Neuronal stem cell (in vitro differentiated cells): ENCODE data around the gene PRKAR2A.
"Not testable (repeated sequence)": the region's sequence is repeated elsewhere in the genome, so short reads cannot be mapped to it uniquely, and the experiment has no call there.

Experiments
- DNase-seq: peaks from one replicate; pipeline ENCODE4 v3.0.0-alpha.2; 2013; ENCODE audit warnings: low spot score
- H2AFZ ChIP-seq: one replicate; pipeline ENCODE4 v1.6.1; 2013; ENCODE audit warnings: mild to moderate bottlenecking, low read length, inconsistent platforms
- H2AK5ac ChIP-seq: 2 replicates; pipeline ENCODE4 v1.6.1; 2013; ENCODE audit warnings: low read depth, mild to moderate bottlenecking, inconsistent platforms, low read length, moderate library complexity, mixed read lengths
- H2BK120ac ChIP-seq: 2 replicates; pipeline ENCODE4 v1.6.1; 2013; ENCODE audit warnings: low read depth, mild to moderate bottlenecking, inconsistent platforms, low read length, moderate library complexity, mixed read lengths
- H2BK12ac ChIP-seq: one replicate; pipeline ENCODE4 v1.6.1; 2013; ENCODE audit warnings: low read length, inconsistent platforms
- H2BK15ac ChIP-seq: 2 replicates; pipeline ENCODE4 v1.6.1; 2013; ENCODE audit warnings: mild to moderate bottlenecking, low read length, inconsistent platforms, mixed read lengths
- H2BK5ac ChIP-seq: one replicate; pipeline ENCODE4 v1.6.1; 2013; ENCODE audit warnings: inconsistent platforms, mild to moderate bottlenecking, low read length, moderate library complexity
- H3K14ac ChIP-seq: one replicate; pipeline ENCODE4 v1.6.1; 2013; ENCODE audit warnings: low read length, inconsistent platforms
- H3K18ac ChIP-seq: 2 replicates; pipeline ENCODE4 v1.6.1; 2013; ENCODE audit warnings: low read length, inconsistent platforms
- H3K23ac ChIP-seq: 2 replicates; pipeline ENCODE4 v1.6.1; 2013; ENCODE audit warnings: low read depth, mild to moderate bottlenecking, mixed read lengths, low read length, inconsistent platforms; ENCODE audit not compliant: poor library complexity
- H3K27ac ChIP-seq: replicated peaks from 3 replicates; pipeline ENCODE4 v1.5.1; 2013; ENCODE audit warnings: low read length, inconsistent platforms
- H3K27me3 ChIP-seq, 3 experiments: 2 replicates each; pipeline ENCODE4 v1.6.1; 2013; ENCODE audit warnings: low read length in 3 of 3, mild to moderate bottlenecking in 2 of 3, inconsistent platforms in 1 of 3, low read depth in 1 of 3, mixed read lengths in 1 of 3, moderate library complexity in 1 of 3; ENCODE audit not compliant: control insufficient read depth in 3 of 3, insufficient read depth in 3 of 3
- H3K36me3 ChIP-seq, 2 donors: replicated peaks in 1 of 2; 2 replicates each; pipeline ENCODE4 v1.6.1; 2013; ENCODE audit warnings: low read length in 2 of 2; ENCODE audit not compliant: control insufficient read depth in 2 of 2, insufficient read depth in 2 of 2
- H3K4ac ChIP-seq: 2 replicates; pipeline ENCODE4 v1.6.1; 2013; ENCODE audit warnings: inconsistent platforms, mild to moderate bottlenecking, low read length, moderate library complexity
- H3K4me1 ChIP-seq, 2 donors: 1 replicate in 1 of 2; 2 replicates in 1 of 2; pipeline ENCODE4 v1.6.1; 2013; ENCODE audit warnings: low read length in 2 of 2, low read depth in 1 of 2; ENCODE audit not compliant: control insufficient read depth in 2 of 2, insufficient read depth in 1 of 2
- H3K4me2 ChIP-seq: one replicate; pipeline ENCODE4 v1.6.1; 2013; ENCODE audit warnings: mild to moderate bottlenecking, low read length, inconsistent platforms; ENCODE audit not compliant: insufficient read depth, poor library complexity, severe bottlenecking
- H3K4me3 ChIP-seq, 2 donors: 2 replicates each; pipeline ENCODE4 v1.5.1; 2013; ENCODE audit warnings: low read length in 2 of 2, mild to moderate bottlenecking in 2 of 2, inconsistent platforms in 1 of 2, moderate library complexity in 1 of 2
- H3K79me1 ChIP-seq: one replicate; pipeline ENCODE4 v1.6.1; 2013; ENCODE audit warnings: low read depth, mild to moderate bottlenecking, inconsistent platforms, low read length, moderate library complexity
- H3K9ac ChIP-seq: one replicate; pipeline ENCODE4 v1.6.1; 2013; ENCODE audit warnings: mild to moderate bottlenecking, low read depth, low read length, inconsistent platforms; ENCODE audit not compliant: poor library complexity
- H3K9me3 ChIP-seq, 2 donors: replicated peaks in 1 of 2; 2 replicates each; pipeline versions ENCODE3 to v1.6.1; 2013; ENCODE audit warnings: low read length in 2 of 2, mild to moderate bottlenecking in 2 of 2, inconsistent platforms in 1 of 2, low read depth in 1 of 2, mixed read lengths in 1 of 2, moderate library complexity in 1 of 2; ENCODE audit not compliant: control insufficient read depth in 2 of 2, insufficient read depth in 1 of 2
- H4K8ac ChIP-seq: one replicate; pipeline ENCODE4 v1.6.1; 2013; ENCODE audit warnings: low read depth, mild to moderate bottlenecking, inconsistent platforms, low read length, moderate library complexity
- H4K91ac ChIP-seq: one replicate; pipeline ENCODE4 v1.6.1; 2013; ENCODE audit warnings: low read length, low read depth, mild to moderate bottlenecking, inconsistent platforms; ENCODE audit not compliant: poor library complexity
- WGBS, 2 donors: extraction: QIAGEN DNeasy Blood & Tissue Kit; methylation state at CpG; one replicate each; pipeline ENCODE4 v1.1.7; 2013; ENCODE audit warnings: missing lambda C conversion rate in 2 of 2, mixed read lengths in 1 of 2; ENCODE audit not compliant: insufficient read length in 2 of 2, insufficient replicate concordance in 1 of 2; ENCODE audit errors: extremely low coverage in 2 of 2; 5-methylcytosine and 5-hydroxymethylcytosine counted together

Gene PRKAR2A

DNA sequence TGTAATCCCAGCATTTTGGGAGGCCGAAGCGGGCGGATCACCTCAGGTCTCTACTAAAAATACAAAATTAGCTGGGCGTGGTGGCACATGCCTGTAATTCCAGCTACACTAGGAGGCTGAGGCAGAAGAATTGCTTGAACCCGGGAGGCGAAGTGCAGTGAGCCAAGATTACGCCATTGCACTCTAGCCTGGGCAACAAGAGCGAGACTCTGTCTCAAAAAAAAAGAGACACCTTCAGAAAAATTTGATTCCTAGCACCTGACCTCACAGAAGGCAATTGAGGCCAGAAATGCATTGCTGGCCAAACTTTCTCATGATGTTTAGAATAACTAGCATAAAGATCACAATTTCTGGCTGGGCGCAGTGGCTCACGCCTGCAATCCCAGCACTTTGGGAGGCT is 106.4 kb downstream of the PRKAR2A start:
- not testable (repeated sequence) for H2BK120ac ChIP-seq, H3K27me3 ChIP-seq, H3K9ac ChIP-seq, H3K9me3 ChIP-seq, H3K4me3 ChIP-seq, H2AFZ ChIP-seq, H3K36me3 ChIP-seq, H3K27ac ChIP-seq, H3K4ac ChIP-seq, H3K4me2 ChIP-seq, H3K23ac ChIP-seq, H3K79me1 ChIP-seq, H3K4me1 ChIP-seq, H3K18ac ChIP-seq, H2AK5ac ChIP-seq, H2BK5ac ChIP-seq, H2BK12ac ChIP-seq, DNase-seq, H4K8ac ChIP-seq, H4K91ac ChIP-seq, H2BK15ac ChIP-seq, H3K14ac ChIP-seq
- whole genome bisulfite sequencing, 2 donors, result no CpG with 5 or more reads among the region's 10 CpGs

DNA sequence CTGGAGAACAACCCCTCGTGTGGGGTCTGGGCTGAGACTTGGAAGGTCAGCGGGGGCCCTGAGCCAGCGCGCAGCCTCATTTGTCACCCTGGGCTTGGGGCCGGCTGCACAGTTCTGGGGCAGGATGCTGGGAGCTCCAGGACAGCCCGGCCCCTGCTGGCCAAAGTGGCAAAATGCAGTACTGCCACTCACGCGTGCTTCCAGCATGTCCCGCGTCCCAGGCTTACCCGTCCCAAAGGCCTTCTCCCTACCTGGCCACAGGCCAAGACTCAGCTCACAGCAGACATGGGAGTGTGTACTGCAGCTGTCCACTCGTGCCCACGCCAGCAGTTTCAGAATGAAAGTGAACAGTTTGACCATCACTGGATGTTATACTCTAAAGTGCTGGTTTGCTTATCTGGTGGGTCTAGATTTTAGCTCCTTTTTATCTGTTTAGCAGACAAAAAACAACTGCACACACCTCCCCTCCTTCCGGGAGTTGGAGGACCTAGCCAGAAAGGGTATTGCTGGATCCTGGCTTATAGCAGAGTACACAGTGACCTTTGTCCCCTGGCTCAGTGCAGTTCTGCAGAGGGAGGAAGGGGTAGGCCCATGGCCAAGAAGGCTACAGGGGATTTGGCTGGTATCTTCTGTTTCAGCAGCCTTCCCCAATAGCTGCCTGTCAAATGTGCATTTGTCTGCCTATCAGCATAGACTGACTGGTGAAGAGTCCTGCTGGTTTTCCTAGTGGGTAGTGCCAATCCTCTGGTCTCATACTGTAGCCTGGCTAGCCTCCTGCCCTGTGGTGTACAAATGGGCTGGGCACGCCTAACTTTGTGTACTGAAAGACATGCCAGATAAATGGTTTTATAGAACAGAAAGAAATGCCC is 107.5 kb downstream of the PRKAR2A start:
- peaks cover 0 to under 1% of the 10 kb centered on the region in 2 donors for H3K36me3 ChIP-seq
- H3K27me3 ChIP-seq, result no peaks in the 10 kb centered on the region
- H4K91ac ChIP-seq, result no peak overlapping the region
- DNase-seq, result peak; percentile 47
- H3K4me2 ChIP-seq, result no peak overlapping the region
- peak overlapping the region; percentile 67 for H3K14ac ChIP-seq
- no peak overlapping the region for H2BK120ac ChIP-seq
- no peak overlapping the region for H3K4ac ChIP-seq
- H2AFZ ChIP-seq, result peak overlapping the region; percentile 90
- H3K9ac ChIP-seq, result no peak overlapping the region
- no peak overlapping the region for H2BK5ac ChIP-seq
- no peaks in the 10 kb centered on the region for H3K79me1 ChIP-seq
- peak overlapping the region; percentile 35 for H2BK12ac ChIP-seq
- H4K8ac ChIP-seq, result no peak overlapping the region
- peak overlapping the region; percentile 1 for H2BK15ac ChIP-seq
- peak overlapping the region; percentile 33 for H2AK5ac ChIP-seq
- H3K27ac ChIP-seq, result no peak overlapping the region
- no peaks in the 10 kb centered on the region for H3K9me3 ChIP-seq
- H3K18ac ChIP-seq, result peak overlapping the region; percentile 90
- H3K4me3 ChIP-seq, result no peak overlapping the region
- H3K4me1 ChIP-seq, result peaks cover 7 to 10% of the 10 kb centered on the region in 2 donors
- WGBS, 2 donors, result no CpG with 5 or more reads among the region's 15 CpGs
- H3K23ac ChIP-seq, result peak overlapping the region; percentile 68

DNA sequence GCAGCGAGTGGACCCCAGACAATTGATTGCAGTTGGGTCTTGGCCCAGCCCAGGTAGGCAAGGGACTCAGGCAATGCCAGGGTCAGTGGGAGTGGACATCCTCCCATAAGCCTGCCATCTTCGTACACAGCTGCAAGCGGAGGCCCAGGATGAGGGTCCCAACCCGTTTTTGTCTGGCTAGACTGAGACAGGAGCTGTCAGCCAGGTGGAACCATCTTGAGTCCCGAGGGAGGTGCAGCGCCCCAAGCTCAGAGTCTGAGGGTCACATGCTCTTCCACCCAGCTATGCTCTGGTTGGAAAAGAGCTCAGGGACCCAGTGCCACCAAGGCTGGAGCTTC is 108.1 kb downstream of the PRKAR2A start:
- peak overlapping the region; percentile 33 for H2AK5ac ChIP-seq
- H3K4me3 ChIP-seq, result no peak overlapping the region
- no peak overlapping the region for H3K4me2 ChIP-seq
- DNase-seq, result no peak
- peak overlapping the region; percentile 35 for H2BK12ac ChIP-seq
- no peak overlapping the region for H2BK120ac ChIP-seq
- peak overlapping the region; percentile 90 for H3K18ac ChIP-seq
- H2BK15ac ChIP-seq, result peak overlapping the region; percentile 1
- peak overlapping the region; percentile 68 for H3K23ac ChIP-seq
- WGBS, 2 donors, result no CpG with 5 or more reads among the region's 6 CpGs
- no peaks in the 10 kb centered on the region for H3K79me1 ChIP-seq
- peak overlapping the region; percentile 90 for H2AFZ ChIP-seq
- H3K4ac ChIP-seq, result no peak overlapping the region
- no peak overlapping the region for H4K8ac ChIP-seq
- H2BK5ac ChIP-seq, result no peak overlapping the region
- no peak overlapping the region for H3K9ac ChIP-seq
- H3K36me3 ChIP-seq, result no peaks in the 10 kb centered on the region
- peak overlapping the region; percentile 31 for H3K14ac ChIP-seq
- no peaks in the 10 kb centered on the region for H3K27me3 ChIP-seq
- no peaks in the 10 kb centered on the region for H3K9me3 ChIP-seq
- H3K4me1 ChIP-seq, result peaks cover 7 to 10% of the 10 kb centered on the region in 2 donors
- H4K91ac ChIP-seq, result no peak overlapping the region
- H3K27ac ChIP-seq, result no peak overlapping the region

DNA sequence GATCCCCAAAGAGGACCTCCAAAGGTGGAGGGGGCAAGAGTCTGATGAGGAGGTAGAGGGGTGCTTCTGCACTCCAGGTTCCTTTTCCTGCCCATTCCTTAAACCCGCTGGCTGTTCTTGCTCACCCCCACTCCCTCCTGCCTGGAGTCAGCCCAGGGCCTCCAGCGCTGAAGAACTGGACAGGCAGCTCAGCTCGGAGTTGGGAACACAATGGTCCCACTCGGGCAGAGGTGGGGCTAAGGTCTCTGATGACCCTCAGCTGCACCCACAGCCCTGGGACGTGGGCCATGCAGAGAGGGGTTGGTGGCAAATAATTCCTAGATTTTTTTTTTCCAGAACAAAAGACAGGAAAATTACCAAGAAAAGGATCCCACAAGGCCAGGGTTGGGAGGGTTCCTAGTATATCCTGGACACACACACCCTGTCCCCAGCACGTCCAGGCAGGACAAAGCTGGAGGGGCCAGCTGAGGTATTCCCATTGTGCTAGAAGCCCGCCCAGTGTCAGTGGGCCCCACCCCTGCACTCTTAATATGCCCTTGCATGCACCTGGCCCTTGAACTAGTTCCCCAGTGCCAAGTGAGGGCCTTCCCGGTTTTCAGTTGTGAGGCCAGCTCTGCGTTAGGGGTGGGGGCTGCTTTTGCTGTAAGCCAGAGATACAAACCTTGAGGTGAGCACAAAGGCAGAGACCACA is 108.6 kb downstream of the PRKAR2A start:
- Histone ChIP-seq H4K8ac (no peak overlapping the region), H3K27me3 (no peaks in the 10 kb centered on the region), H3K27ac (no peak overlapping the region), H3K4me3 (no peak overlapping the region), H3K4ac (no peak overlapping the region), H3K18ac (peak overlapping the region; percentile 27), H3K23ac (peak overlapping the region; percentile 49), H3K36me3 (no peaks in the 10 kb centered on the region), H3K9me3 (no peaks in the 10 kb centered on the region), H2BK12ac (no peak overlapping the region), H3K79me1 (no peaks in the 10 kb centered on the region), H2BK15ac (peak overlapping the region; percentile 1), H3K4me2 (no peak overlapping the region), H2BK5ac (no peak overlapping the region), H2AK5ac (peak overlapping the region; percentile 88), H2AFZ (peak overlapping the region; percentile 90), H4K91ac (no peak overlapping the region), H3K14ac (peak overlapping the region; percentile 31), H2BK120ac (no peak overlapping the region), H3K4me1 (peaks cover 7 to 10% of the 10 kb centered on the region in 2 donors), H3K9ac (no peak overlapping the region)
- no CpG with 5 or more reads among the region's 9 CpGs for WGBS, 2 donors
- DNase-seq, result no peak
